GM21526 (cell line): ENCODE results near the gene LRIG1.

Source experiments
- ATAC-seq: cut with Tn5 transposase; IDR thresholded peaks from one replicate; pipeline ENCODE4 v1.9.1; 2021; ENCODE audit warnings: moderate library complexity; ENCODE audit not compliant: unreplicated experiment, low FRiP score

LRIG1 gene

DNA sequence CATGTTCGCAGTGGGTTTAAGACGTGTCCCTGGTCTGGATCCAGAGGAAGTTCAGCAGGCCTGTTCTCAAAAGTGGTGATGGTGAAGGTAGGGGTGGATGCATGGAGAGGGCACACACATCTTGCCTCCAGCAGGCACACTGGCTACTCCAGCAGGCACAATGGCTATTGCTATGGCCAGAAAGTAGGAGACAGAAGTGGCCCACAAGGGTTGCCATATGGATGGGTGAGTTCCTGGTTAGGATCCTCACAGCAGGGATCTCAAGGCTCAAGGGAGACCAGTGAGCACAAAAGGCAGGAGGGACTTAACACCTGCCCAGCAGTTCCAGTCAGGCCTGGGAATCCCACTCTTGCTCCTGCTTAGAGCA lies 107.9 kb downstream of the LRIG1 start:
- no peak for ATAC-seq

DNA sequence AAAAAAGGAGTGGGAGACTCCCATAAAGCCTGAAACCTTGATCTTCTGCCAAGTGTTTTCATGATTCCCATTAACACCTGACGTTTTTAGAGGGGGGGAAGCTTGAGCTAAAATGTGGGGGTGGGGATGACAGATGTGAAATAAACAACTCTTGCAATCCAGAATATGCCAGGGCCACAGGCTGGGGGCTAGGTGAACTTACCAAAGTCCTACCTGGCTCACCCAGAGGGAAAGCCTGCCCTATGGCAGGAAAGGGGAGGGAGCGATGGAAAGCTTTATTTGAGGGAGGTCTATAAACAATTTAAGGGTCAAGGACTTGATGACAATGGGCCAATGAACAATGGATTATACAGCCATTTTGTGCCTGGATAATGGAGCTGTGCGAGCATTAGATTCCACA lies 108.3 kb downstream of the LRIG1 start:
- ATAC-seq: no peak

DNA sequence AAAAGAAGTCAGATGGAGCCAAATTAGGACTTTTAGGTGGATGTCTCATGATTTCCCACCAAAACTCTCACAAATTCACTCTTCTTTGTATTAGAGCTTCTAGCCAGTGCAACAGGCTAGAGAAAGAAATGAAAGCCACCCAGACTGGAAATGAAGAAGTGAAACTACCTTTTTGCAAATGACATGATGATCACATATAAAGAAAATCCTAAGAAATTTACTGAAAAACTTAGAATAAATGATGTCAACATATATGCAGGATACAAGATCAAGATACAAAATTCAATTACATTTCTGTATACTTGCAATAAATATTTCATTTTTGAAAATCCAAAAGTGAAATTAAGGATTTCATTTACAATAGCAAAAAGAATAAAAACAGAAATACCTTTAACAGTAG lies 110.8 kb downstream of the LRIG1 start:
- ATAC-seq: peak; percentile 46

DNA sequence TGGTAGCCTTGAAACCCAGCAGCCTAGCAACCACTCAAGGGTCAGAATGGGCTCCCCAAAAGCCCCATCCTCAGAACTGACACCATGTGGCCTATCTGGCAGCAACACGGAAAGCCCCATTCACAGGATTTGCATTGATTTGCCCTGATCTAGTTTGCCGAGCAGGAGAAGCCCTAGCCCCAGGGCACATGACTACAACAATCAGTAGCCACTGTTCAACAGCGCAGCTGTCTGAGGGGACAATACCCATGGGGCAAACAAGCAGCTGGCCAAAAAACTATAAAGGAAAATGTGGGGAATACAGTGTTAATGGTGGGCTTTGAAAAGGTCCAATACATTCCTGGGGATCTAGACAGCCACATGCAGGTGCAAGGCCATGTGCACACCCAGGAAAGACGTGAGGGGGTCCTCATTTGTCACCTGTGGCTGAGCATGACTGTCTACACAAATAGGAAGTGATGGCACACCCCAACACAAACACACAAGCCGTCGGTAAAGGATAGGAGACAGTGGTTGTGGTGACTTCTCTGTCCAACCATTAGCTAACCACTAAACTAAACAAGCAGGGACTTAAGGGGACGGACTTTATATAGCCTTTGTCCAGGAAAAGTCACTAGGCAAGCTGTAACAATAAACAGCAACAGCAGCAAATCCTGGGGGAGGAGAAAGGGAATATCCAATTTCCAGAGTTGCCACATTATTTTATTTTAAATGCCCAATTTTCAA lies 113.7 kb downstream of the LRIG1 start:
- no peak for ATAC-seq

DNA sequence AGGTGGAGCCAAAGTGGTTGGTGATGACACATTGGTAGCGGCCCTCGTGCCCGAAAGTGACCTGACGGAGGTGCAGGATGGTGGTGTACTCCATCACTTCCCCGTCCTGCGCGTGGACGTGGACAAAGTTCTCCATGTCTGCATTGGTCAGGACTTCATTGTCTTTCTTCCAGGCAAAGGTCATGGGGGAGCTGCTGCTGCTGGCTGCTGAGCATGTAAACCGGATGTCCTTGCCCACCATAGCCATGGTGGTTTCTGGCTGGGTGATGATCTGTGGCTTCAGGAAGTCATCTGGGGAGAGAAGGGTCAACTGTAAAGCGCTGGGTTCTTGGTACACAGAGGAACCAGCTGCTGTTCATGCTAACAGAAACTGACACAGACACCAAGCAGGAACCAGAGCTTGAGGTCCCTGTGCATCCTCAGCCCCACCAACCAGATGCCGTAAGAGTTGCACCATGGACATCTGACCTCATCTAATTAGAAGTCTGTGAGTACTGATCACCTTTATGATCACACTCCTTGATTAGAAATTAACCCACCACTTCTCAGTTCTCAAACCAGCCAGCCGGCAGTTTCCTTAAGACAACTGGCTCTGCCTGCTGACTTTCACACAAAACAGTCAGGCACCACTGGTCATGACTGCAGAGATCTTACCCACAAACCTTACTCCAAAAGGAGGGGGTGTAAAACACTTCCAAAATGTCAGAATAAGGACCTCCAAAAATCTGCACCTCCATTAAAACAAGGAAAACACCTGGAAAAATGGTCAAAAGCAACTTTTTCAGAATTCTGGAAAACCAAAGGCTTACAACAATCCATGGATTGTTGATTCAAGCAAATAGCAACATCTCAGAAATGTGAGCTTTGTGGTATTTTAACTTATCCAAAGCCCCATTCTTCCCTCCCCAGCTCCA lies 114.6 kb downstream of the LRIG1 start:
- peak; percentile 78 for ATAC-seq

DNA sequence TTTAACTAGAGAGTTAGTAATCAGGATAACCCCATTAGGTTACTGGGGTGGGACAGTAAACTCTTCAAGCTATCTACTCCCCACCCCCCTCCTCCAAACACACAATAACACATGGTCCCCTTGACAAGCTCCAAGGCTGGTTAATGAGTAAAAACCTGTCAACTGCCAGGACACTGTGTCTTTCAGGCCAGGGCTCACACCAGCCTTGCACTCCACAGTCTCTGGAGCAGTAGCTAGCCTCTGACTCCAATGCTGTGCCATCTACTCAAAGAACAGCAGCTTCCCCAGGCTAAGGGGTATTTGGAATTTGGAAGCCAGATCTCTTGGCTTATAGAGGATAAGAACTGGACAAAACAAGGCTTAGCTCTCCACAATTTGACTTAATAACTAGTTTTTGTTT lies 115.8 kb downstream of the LRIG1 start:
- ATAC-seq: no peak

DNA sequence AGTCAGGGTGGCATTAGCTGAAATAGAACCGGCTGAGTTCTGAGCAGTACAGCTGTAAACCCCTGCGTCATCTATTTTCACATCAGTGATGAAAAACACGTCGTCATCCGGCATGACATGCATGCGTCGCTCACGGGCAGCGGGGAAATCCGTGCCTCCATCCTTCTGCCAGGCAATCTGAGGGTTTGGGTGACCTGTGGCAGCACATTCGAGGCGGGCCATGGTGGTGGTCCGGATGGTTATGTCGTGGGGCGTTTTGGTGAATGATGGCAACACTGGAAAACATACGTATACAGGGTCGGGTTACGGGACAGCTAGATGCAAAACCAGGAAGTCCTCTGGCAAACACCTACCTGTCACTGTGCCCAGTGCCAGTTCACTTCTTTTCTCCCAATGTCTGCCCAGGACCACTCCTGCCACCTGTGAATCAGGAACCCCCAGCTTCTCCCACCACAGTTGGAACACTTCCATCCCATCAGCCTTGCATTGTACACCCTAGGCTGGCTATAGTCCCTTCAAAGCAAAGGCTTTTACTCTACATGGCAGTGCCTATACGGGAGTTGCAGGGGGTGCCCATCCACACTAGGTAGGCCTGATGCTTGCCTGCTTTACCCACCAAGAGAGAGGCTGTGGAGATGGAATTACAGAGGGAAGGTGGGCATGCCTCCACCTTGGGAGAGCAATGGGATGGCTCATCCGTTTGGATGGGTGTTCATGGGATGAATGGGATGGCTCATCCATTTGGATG lies 116.7 kb downstream of the LRIG1 start:
- no peak for ATAC-seq

DNA sequence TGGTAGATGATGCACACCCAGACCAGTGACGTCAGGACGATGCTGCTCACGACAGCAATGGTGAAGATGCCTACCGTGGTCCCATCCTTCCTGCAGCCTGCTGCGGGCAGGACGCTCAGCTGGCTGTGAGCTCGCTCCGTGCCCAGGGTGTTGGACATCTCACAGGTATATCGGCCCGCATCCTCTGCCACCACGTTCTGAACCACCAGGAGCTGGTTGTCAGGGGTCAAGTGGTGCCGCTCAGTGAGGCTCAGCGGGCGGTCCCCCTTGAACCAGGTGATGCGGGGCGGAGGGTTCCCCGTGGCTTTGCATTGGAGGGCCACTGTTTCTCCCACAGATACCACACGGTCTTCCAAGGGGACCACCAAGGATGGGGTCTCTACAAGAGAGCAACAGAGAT lies 117.8 kb downstream of the LRIG1 start:
- no peak for ATAC-seq

DNA sequence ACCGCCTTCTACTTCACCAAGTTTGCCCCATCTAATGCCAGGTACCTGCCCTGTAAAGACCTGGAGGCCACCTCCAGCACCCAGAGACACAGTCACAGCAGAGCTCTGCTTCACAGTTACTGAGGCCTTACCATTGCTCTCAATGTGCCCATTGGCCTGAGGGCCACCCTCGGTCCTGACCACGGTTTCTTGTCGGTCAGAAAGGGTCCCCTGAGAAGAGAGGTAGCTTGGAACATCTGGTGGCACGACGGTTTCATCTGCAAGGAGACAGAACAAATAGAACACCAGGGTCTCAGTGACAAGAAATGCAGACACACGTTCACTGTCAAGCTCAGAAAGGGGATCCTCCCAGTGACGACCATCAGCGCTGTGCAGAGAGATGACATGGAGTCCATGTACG lies 118.7 kb downstream of the LRIG1 start:
- no peak for ATAC-seq

DNA sequence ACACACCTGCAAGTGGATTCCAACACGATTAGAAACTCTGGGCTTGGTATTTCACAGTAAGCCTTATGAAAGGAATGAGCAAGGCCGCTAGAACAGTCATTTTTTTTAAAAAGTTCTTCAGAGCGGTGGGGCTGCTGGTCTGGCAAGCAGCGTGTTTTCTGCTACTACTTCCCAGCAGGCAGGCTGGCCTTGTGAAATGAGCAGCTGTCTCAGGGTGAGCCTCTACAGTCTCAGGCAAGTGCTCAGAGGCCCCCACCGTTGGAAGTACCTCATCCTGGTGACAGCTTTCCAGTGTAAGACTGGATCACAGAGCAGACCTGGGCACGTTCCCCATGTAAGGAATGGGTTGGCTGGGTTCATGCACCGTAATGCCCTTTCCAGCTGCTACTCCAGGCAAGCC lies 119.2 kb downstream of the LRIG1 start:
- no peak for ATAC-seq

DNA sequence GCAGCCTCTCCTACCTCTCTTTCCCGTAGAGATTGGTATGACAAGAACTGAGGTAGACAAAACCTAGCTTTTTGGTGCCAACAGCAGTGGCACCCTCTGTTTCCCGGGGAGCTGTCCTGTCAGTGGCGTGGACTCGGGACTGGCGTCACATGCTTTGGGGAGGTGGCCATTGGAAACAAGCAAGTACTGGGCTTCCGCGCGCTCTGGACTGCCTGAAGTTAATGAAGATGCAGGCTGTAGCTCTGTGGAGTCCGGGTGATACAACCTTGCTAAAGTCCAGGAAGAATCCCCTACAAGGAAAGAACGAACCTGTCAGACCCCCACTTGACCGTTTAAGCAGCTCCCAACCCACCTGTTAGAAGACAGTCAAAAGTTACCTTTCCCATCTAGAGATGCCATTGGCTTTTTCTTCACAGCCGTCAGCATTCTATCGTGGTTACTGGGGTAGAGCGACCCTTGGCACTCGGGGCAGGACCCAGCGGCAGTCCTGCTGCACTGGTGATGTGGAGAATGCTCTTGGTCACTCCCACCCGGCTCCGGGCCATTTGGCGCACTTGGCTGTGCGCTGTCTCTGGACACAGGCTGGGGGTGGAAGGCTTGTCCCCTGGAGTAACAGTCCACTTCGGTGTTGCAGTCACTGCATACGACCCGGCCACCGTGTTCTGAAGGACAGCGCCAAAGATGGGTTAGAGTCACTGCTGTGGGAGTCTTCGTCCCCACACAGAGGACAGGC lies 120.5 kb downstream of the LRIG1 start:
- no peak for ATAC-seq

DNA sequence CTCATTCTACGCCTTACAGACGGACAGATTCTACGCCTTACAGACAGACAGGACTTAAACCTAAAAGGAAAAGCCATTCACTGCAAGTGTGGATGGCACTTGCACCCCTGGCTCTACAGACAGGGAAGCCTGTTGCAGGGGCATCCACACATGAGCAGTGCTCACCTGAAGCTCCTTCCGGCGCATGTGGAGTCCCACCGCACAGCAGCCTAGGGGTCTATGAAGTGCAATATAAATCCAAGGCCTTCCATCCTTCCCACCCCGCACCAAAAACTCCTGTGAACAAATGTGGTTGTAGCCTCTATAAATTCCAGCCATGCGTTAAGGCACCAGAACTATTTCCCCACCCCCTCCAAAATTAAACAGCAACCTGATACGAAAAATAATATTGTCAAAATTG lies 121.3 kb downstream of the LRIG1 start:
- ATAC-seq: no peak

DNA sequence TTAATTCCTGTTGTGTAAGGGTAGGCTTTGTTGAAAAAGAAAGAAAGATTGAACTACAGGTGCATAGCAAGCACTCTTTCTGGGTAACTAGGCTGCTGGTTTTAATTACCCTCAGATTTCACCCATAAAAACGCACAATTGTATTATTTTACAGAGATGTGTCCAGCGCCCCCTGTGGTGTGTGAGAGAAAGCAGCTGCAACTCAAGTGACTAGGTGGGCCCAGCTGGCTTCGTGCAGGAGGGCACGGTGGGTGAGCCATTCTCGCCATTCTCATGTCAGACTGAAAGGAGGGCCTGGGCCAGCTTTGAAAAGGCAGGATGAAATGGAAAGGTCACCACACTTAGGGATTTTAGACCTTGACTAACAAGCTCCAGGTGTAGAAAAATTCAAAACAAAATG lies 122.6 kb downstream of the LRIG1 start:
- ATAC-seq: no peak

DNA sequence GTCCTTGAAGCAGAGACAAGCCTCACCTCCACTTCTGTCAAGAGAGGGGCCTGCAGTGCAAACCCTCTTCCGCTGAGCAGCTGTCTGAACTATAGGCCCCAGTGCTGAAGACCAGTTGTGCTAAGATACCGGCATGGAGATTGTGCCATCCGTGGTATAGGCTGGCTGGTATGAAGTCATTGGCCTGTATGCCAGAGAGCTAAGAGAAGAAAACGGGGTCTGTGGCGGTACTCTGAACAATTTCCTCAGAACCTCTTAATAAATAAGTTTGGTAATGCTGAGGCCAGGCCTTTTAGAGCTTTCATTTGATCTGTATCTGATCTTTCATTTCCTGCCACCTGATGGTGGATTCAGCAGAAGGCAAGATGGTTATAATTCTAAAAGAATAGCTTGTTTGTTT lies 123.0 kb downstream of the LRIG1 start:
- ATAC-seq: no peak

DNA sequence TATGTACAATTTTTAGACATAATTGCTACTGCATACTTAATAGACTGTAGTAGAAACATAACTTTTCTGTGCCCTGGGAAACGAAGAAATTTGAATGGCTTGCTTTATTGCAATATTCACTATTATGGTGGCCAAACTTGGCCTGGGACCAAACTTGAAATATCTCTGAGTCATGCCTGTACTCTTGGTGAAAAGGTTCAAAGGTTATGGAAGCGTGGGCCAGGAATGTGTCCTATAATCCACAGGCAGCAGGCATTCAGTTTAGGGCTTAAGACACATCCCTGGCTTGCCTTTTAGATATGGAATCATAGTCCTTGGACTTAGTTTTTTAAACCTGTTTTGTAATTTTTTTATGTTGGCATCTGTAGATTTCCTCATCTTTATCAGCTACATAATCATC lies 124.3 kb downstream of the LRIG1 start:
- no peak for ATAC-seq

DNA sequence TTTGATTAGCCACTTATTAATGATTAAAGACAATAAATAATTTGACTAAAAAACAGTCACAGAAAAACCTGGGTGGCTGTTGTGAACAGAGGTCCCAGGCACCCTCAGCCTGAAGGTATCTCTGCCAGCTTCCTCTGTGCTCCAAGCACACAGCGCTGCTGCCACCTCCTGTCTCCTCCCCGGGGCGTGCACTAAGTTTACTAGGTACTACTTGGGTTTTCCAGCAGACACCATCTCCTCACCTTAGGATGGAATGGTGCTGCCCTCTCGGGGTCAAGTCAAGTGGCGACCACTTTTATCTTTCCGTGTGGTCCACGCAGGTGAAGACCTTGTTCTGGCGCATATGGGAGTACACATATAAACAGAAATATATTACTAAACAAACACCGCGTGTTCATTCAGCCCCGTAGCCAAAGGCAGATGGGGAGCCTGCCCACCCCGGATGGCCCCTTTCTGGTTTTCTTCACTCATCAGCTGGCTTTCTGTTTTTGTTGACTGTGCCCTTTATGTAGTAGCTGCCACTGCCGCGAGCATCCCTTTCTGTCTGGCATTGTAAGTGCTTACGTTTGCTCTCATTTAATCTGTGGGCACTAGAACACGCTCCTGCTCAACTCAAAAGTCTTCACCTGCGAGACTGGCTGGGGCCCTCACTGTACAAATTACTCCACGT lies 128.0 kb downstream of the LRIG1 start:
- ATAC-seq: no peak

DNA sequence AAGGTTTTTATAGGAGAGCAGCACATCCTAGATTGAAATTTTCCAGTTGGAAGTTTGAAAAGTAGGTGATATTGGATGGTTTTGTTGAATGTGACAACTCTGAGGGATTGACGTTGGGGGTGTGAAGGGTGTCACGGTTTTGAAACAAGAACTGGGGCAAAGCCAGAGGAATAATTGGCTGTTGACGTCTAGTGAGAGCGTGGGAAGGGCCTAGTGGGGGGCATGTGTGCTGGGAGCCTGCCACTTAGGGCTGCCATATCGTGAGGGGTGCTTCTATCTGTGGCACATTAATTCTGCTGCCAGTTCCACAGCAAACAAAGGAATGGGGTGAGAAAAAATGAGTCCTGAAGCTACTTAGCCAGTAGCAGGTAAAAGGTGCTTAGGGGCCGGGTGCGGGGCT lies 129.4 kb downstream of the LRIG1 start:
- ATAC-seq: no peak

DNA sequence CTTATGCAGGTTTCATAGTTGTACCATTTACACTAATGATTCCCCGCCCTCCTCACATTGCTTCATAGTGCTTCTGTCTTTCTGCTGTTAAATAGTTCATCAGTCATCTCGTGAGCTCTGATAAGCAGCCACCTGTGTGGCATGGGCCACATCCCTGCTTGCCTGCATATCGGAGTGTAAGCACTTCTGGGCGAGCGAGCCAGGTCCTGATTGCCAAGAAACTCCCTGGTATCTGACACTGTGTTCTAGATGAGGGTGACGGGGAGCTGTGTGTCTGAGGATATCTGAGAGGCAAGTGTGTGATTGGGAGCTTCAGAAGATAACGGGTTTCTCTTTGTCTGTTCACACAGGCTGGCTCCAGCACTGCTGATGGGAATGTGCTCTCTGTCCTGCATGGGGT lies 130.6 kb downstream of the LRIG1 start:
- no peak for ATAC-seq

DNA sequence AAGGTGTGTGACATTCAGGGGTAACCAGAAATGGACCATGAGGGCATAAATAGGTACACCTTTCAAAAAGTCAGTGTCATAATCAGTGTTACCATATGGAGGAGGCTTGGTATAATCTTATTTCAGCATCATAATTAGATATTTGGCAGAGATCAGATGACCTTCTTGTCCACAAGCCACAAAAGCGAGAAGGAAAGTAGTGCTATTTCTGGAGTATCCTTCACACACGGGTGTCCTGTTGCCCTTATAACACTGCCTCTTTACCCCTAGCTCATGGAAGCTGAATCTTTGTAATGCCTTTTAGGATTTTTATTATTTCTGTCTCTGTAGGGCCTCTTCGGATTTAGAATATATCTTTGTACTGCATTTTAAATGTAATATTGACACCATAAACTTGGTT lies 132.8 kb downstream of the LRIG1 start:
- no peak for ATAC-seq

DNA sequence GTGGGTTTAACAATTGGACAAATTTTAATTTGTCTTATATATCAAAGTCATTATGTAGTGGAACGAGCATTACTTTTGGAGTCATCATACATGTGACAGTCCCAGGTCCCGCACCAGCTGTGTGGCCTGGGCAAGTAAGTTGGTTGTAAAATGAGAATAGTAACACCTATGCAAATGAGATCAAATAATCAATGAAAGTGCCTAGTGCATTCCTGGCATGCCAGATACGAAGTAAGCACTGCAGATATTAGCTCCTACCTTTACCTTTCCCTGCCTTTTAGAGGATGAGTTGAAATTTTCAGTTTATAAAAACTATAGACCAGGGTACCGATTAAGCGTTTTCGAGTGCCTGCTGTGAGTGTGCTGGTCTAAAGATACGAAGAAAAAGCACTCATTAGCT lies 134.1 kb downstream of the LRIG1 start:
- no peak for ATAC-seq
